Activated CD4-positive, alpha-beta T cell treated with anti-CD3 and anti-CD28 coated beads, Interleukin-2, amount 50 U/mL, for 4 hours (primary cell): ENCODE data around the gene TMEFF1.
"Not testable (repeated sequence)": the region's sequence is repeated elsewhere in the genome, so short reads cannot be mapped to it uniquely, and the experiment has no call there.

Experiments
- DNase-seq, 2 experiments: peaks; one replicate each; pipeline ENCODE4 v3.0.0-alpha.2; 2020

Gene TMEFF1, protein sequence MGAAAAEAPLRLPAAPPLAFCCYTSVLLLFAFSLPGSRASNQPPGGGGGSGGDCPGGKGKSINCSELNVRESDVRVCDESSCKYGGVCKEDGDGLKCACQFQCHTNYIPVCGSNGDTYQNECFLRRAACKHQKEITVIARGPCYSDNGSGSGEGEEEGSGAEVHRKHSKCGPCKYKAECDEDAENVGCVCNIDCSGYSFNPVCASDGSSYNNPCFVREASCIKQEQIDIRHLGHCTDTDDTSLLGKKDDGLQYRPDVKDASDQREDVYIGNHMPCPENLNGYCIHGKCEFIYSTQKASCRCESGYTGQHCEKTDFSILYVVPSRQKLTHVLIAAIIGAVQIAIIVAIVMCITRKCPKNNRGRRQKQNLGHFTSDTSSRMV

GRCh38 chr9:100472788-100473275, at the start of gene TMEFF1:
Gene TMEFF1 (plus strand): TSS chr9:100473149. CDS start chr9:100473545, 396 bp downstream.
- DNase-seq = peak; percentile 19 to 26

DNA sequence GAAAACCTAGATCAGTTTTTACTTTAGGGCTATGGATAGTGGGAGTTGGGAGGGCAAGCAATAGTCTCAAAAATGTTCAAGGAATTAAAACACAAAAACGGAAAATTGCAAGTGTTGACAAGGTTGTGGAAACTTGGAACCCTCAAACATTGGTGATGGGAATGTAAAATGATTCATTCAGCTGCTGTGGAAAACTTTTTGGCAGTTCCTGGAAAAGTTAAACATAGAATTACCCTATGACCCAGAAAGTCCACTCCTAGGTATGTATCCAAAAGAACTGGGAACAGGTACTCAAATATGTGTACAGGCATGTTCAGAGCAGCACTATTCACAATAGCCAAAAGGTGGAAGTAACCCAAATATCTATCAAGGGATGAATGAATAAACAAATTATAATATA, 47.2 kb upstream of the TMEFF1 start:
- DNase-seq = no peak

DNA sequence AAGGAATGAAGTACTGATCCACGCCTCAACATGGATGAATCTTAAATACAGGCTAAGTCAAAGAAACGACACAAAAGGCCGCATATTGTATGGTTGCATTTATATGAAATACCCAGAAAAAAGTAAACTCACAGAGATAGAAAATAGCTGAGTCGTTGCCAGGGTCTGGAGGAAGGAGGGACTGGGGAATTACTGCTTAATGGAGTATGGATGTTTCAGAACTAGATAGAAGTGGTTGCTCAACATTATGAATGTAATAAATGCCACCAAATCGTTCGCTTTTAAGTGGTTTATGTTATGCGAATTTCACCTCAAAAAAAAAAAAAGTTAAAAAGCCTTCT, 46.8 kb upstream of the TMEFF1 start:
- DNase-seq = no peak

- peak; percentile 42 to 43 for DNase-seq
Observed at GRCh38 chr9:100426530-100427365, 46.2 kb upstream of the TMEFF1 start, which contains the start of gene MSANTD3. Gene MSANTD3 (plus strand): TSS chr9:100427143. CDS start chr9:100441939, 14,796 bp downstream.

GRCh38 chr9:100427366-100428263, 45.3 kb upstream of the TMEFF1 start:
- DNase-seq = peak in 1 of 2 experiments; percentile 2

- DNase-seq = no peak
Observed at GRCh38 chr9:100428871-100429654, 43.9 kb upstream of the TMEFF1 start.

DNA sequence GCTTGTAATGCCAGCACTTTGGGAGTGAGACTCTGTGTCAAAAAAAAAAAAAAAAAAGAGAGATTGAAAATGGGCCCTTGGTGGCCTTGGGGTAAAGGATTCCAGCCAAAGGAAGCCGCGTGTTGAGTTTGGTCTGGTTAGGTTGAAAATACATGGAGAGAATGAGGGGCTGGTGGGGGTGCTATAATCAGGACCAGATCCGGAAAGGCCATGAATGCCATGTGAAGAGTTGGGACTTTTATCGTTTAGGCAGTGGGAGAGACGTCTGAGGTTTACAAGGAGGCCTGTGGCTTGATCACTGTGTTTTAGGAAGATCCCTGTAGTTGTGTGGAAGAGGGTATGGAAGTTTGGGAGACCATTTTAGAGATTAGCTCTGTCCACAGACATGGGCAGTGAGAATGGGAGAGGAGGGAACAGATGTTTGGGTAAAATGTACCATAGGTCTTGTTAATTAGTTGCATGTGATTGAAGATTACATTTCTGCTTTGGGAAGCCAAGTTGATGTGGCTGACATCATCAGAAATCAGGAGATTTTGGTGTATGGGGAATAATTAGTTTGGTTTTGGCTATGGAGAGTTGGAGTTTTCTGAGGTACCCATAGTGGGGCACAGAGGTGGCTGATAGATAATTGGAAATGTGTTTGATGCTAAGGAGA, 42.5 kb upstream of the TMEFF1 start:
- no peak for DNase-seq

DNA sequence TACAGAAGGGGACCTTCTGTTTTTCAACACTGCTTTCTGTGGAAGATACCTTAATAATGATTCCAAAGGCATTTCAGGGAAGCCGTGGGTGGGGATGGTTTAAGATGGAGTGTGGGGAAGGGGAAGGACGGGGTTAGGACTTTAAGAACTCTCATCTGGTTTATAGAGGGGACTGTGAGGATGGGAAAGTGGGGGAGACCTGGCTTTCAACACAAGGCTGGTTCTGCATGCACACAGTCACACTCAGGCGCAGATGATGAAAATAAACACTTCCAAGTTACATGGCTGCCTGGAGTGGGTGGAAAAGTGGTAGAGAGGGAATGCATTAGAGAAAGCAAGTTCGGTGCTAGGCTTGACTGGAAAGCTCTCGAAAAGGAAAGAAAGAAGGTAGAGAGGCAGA, 41.1 kb upstream of the TMEFF1 start:
- no peak for DNase-seq

- no peak for DNase-seq
Observed at GRCh38 chr9:100432736-100433135, 40.2 kb upstream of the TMEFF1 start.

DNA sequence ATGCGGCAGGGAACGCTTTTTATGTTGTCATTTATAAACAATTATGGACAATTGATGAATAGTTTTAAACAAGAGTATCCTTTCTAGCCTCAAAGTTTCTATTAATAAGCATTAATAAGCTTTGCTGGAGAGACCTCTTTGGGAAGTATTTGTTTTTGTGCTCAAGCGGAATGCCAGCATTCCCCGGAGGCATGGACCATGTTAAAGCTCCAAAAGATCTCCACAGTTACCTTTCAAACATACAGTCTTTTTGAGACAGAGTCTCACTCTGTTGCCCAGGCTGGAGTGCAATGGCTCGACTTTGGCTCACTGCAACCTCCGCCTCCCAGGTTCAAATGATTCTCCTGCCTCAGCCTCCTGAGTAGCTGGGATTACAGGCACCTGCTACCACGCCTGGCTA, 36.4 kb upstream of the TMEFF1 start:
- no peak for DNase-seq

- peak; percentile 60 to 68 for DNase-seq
Observed at GRCh38 chr9:100437860-100438805, 34.8 kb upstream of the TMEFF1 start.

- DNase-seq = no peak
Observed at GRCh38 chr9:100440071-100440470, 32.9 kb upstream of the TMEFF1 start.

- not testable (repeated sequence) for DNase-seq
Observed at GRCh38 chr9:100440487-100440886, 32.5 kb upstream of the TMEFF1 start.

DNA sequence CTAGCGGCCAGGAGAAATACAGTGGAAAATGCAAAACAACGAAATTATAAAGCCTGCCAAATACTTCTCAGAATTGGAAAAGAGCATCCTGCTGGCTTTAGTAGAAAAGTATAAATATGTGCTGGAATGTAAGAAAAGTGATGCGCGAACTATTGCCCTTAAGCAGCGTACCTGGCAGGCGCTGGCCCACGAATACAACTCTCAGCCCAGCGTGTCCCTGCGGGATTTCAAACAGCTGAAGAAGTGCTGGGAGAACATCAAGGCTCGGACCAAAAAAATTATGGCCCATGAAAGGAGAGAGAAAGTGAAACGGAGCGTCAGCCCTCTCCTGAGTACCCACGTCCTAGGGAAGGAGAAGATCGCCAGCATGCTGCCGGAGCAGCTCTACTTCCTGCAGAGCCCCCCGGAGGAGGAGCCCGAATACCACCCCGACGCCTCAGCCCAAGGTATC, 31.0 kb upstream of the TMEFF1 start:
- no peak for DNase-seq

- no peak for DNase-seq
Observed at GRCh38 chr9:100443781-100444768, 28.9 kb upstream of the TMEFF1 start.

DNA sequence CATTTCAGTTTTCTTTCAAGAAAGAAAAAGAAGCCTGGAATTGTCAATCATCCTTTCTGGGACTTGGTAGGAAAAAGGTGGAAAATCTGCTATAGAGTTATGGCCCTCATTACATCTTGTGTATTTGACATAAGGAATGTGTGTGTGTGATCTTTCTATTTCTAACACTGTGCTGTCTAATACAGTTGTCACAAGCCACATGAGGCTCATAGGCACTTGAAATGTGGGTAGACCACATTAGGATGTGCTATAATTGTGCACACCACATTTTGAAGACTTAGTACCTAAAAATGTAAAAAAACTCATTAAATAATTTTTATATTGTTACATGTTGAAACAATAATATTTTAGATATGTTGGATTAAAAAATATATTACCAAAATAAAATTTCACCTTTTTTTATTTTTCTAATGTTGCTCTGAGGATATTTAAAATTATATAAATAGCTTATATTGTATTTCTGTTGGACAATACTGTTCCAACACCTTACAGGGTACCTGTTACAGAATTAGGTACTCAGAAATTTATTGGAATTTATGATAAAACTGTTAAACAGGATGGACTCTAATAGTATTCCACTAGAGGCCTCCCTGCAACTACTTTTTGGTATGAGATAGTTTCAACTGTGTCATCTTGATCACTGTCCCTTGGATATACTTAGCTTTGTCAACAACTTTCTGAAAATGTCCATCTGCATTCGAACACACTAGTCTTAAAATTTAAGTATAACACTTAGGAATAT, 27.6 kb upstream of the TMEFF1 start:
- DNase-seq = no peak

DNA sequence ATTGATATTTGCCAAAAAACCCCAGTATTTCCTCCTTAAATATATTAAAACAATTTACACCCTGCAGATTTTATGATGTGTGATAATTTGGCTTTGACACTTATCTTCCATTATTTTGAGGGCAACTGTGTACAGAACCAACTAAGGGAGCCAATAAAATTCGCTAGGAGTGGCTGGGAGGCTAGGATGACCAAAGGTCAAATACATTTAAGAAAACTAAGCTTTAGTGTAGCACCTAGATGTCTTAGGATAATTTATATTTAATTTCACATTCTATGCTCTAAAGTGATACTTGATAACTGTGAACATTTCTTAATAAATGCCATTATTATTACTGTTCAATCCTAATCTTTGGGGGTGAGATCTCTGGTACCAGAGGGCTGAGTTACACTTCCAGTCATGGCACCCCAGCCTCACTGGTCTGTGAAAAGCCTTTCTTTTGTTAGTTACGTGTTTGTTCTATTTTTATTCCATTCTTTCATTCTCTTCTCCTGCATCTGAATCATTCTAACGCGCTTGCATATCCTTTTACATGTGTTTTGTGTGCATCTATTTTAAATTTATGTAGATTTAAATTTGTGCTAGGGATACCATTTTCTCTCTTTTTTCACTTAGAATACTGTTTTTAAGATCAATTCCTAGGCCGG, 26.9 kb upstream of the TMEFF1 start:
- DNase-seq = no peak
